K562 (cell line): ENCODE measurements around the gene ATP9B.

Source experiments
- BHLHE40 ChIP-seq: IDR thresholded peaks from 2 replicates; pipeline ENCODE4 v1.6.1; 2011; ENCODE audit warnings: low read length, improper control_type of control experiment
- HMG20B ChIP-seq: fragments of 250-450 bp; sonication (Bioruptor Pico); IDR thresholded peaks from 2 replicates; pipeline ENCODE4 v1.5.0; 2021; ENCODE audit warnings: mild to moderate bottlenecking
- MEF2D ChIP-seq: conservative IDR thresholded peaks from 2 replicates; pipeline ENCODE4 v1.6.1; 2016; ENCODE audit warnings: low read depth, missing genetic modification characterization, missing compliant biosample characterization
- TF ChIP-seq, protein P1 (sequence below), 3 experiments: IDR thresholded peaks in 2 of 3; conservative IDR thresholded peaks in 1 of 3; 2 replicates each; pipeline ENCODE4 v1.5.1; 2011 to 2012; ENCODE audit warnings: low read length in 3 of 3, mild to moderate bottlenecking in 3 of 3, control low read depth in 2 of 3, improper control_type of control experiment in 1 of 3, inconsistent platforms in 1 of 3, low read depth in 1 of 3, mixed read lengths in 1 of 3, moderate library complexity in 1 of 3; ENCODE audit not compliant: insufficient read depth in 2 of 3

DNA sequence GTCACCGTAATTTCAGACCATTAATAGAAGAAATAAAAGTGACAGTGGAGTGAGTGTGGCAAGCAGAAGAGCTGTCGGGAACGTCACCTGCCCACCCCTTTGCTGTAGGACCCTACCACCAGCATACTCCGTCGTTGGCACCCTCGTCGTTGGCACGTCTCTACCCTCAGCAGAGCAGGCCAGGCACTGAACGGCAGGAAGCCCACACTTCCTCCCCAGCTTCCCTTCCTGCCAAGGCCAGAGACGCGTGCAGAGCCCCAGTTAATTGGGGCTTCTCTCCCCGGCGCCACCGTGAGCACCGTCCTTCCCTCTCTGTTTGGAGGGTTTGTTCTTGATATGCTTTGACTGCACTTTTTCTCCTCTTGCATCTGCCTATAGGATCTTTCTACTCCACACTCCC, 299.5 kb downstream of the ATP9B start:
- TF ChIP-seq HMG20B (CRISPR knock-in tag) (no peak), BHLHE40 (no peak), MEF2D (no peak)
- TF ChIP-seq, protein P1, sequence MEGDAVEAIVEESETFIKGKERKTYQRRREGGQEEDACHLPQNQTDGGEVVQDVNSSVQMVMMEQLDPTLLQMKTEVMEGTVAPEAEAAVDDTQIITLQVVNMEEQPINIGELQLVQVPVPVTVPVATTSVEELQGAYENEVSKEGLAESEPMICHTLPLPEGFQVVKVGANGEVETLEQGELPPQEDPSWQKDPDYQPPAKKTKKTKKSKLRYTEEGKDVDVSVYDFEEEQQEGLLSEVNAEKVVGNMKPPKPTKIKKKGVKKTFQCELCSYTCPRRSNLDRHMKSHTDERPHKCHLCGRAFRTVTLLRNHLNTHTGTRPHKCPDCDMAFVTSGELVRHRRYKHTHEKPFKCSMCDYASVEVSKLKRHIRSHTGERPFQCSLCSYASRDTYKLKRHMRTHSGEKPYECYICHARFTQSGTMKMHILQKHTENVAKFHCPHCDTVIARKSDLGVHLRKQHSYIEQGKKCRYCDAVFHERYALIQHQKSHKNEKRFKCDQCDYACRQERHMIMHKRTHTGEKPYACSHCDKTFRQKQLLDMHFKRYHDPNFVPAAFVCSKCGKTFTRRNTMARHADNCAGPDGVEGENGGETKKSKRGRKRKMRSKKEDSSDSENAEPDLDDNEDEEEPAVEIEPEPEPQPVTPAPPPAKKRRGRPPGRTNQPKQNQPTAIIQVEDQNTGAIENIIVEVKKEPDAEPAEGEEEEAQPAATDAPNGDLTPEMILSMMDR (IDR thresholded peaks at IDR 0.05 in 2 of 3, conservative IDR thresholded peaks at IDR 0.05 in 1 of 3; ENCODE audit: insufficient read depth in 2 of 3, low read depth in 1 of 3, low read length in 3 of 3), result no peak
